IPS-18a (cell line): ENCODE data around the gene OSBPL10.

Experiments used
- H3K27ac ChIP-seq: one replicate; pipeline ENCODE4 v1.5.1; 2013; ENCODE audit warnings: low read length
- H3K27me3 ChIP-seq: one replicate; pipeline ENCODE4 v1.6.1; 2013; ENCODE audit warnings: mild to moderate bottlenecking, low read length; ENCODE audit not compliant: control insufficient read depth, insufficient read depth
- H3K36me3 ChIP-seq: one replicate; pipeline ENCODE4 v1.6.1; 2013; ENCODE audit warnings: low read depth, low read length; ENCODE audit not compliant: control insufficient read depth
- H3K4me1 ChIP-seq: one replicate; pipeline ENCODE4 v1.6.1; 2013; ENCODE audit warnings: low read depth, low read length; ENCODE audit not compliant: control insufficient read depth
- H3K4me3 ChIP-seq: one replicate; pipeline ENCODE4 v1.5.1; 2013; ENCODE audit warnings: low read length
- H3K9ac ChIP-seq: one replicate; pipeline ENCODE4 v1.6.1; 2013; ENCODE audit warnings: mild to moderate bottlenecking, low read length, moderate library complexity
- H3K9me3 ChIP-seq: one replicate; pipeline ENCODE4 v1.6.1; 2013; ENCODE audit warnings: low read depth, low read length; ENCODE audit not compliant: control insufficient read depth

The OSBPL10 gene

DNA sequence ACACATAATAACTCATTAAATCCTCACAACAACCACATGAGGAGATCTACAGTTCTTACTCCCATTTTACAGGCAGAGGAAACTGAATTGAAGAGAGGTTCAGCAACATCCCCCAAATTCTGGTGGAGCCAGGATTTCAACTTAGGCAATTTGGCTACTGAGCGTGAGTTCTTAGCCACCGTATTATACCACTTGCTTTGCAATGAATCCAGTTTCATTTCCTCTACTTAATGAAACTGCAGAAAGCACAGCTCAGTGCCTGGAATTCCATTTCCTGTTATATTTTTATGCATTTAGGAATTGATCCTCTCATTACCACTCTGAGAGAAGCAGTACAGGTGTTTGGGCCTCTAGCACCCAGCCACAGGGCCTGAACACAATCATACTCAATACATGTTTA is 4.8 kb upstream of the OSBPL10 start:
- Histone ChIP-seq H3K9ac (no peak overlapping the region), H3K9me3 (peaks cover 8% of the 10 kb centered on the region), H3K27ac (no peak overlapping the region), H3K4me1 (peaks cover 3% of the 10 kb centered on the region), H3K36me3 (no peaks in the 10 kb centered on the region), H3K27me3 (peaks cover 18% of the 10 kb centered on the region), H3K4me3 (no peak overlapping the region)

DNA sequence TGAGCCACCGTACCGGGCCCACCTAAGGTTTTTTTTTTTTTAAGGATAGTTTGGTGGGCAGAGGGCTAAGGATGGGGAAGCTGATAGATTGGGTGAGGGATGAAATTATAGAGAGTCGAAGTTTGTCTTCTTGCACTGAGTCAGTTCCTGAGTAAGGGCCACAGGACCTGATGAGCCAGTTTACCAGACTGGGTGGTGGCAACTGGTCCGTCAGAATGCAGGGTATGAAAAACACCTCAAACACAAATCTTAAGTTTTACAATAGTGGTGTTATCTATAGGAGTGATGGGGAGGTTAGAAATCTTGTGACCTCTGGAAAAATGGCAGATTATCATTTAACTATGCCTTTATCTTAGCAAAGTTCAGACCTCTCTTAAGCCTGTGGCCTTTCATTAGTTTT is 3.3 kb upstream of the OSBPL10 start:
- Histone ChIP-seq H3K9me3 (no peaks in the 10 kb centered on the region), H3K27ac (no peak overlapping the region), H3K9ac (no peak overlapping the region), H3K4me1 (peaks cover 6% of the 10 kb centered on the region), H3K27me3 (peaks cover 21% of the 10 kb centered on the region), H3K36me3 (no peaks in the 10 kb centered on the region), H3K4me3 (no peak overlapping the region)

DNA sequence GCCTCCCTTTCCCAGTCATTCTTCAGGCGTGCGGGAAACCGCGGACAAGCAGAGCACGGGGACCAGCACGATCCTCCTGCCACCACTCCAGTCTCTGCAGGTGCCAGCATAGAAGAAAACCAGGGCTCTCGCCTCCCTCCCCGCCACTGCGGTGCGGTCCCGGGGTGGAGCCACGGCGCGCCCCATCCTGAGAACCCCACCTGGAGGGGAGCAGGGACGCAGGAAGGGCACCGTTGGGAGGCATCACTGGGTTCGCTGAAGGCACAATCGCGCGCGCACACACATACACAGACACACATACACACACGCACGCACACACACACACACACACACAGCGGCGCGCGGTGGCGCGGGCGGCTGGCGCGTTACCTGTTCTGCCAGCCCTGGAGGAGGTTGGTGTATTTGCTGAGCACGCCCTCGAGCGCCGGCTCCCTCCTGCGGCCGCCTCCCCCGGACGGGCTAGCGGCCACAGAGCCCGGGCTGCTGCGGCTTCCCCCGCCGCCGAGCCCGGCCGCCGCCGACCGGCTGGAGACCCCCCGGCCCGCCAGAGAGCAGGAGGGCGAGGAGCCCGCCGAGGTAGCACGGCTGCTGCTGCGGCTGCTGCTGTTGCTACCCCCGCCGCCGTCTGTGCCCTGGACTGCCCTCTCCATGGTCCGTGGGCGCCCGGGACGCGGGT is 394 bp downstream of the OSBPL10 start:
- Histone ChIP-seq H3K36me3 (no peaks in the 10 kb centered on the region), H3K27me3 (peaks cover 28% of the 10 kb centered on the region), H3K9me3 (no peaks in the 10 kb centered on the region), H3K9ac (peak overlapping the region; percentile 75), H3K4me3 (peak overlapping the region; percentile 89), H3K27ac (no peak overlapping the region), H3K4me1 (peaks cover 9% of the 10 kb centered on the region)

DNA sequence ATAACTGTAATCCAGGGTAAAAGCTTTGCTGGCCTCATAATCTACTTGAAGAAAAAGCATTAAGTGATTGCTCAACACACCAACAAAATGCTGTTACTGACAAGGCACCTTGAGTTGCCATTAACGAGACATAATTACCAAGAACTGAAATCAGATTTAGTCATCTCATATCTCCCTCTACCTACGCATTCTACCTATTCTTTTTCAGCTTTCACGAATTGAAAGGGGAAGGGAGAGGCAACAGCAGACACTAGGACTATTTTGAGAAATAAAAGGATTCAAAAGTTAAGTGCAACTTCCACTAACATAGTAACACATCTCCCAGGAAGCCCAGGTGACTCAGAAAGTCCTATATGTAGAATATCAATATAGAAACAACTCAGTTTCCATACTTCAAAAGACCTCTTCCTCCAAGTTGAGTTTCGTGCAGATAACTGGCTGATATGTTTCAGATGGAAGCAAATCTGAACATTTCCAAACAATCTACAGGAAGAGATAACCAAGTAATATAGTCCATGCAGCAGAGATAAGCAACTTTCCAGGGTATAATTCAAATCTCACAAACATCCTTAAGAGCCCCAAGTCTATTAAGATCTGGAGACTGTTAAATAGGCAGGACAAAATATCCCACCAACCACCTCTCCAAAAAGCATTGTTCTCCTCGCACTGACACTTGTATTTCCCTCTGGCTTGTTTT is 1.9 kb downstream of the OSBPL10 start:
- H3K27ac ChIP-seq: no peak overlapping the region

DNA sequence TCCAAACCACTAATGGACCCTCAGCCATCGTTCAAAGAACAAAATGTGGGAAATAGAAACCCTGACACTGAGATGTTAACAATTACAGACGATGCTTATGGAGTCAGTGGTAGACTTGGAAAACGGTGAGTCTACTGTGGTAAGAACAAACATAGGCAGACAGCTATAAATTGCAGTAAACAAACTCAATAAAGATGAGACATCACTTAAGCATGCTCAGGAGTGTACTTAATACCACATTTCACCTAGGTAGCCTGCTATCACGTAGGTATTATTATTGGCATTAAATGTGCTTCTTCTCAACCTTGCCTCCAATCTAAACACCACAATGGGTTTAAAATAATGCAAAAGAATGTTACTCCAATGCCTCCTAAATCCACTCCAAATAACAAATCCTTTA is 2.5 kb downstream of the OSBPL10 start:
- Histone ChIP-seq H3K4me1 (peaks cover 9% of the 10 kb centered on the region), H3K27ac (no peak overlapping the region), H3K36me3 (no peaks in the 10 kb centered on the region), H3K27me3 (peaks cover 28% of the 10 kb centered on the region), H3K4me3 (no peak overlapping the region), H3K9ac (no peak overlapping the region), H3K9me3 (no peaks in the 10 kb centered on the region)

More for the DNA sequence above, 1.9 kb downstream of the OSBPL10 start:
- Histone ChIP-seq H3K36me3 (no peaks in the 10 kb centered on the region), H3K9ac (no peak overlapping the region), H3K4me3 (peak overlapping the region; percentile 38), H3K4me1 (peaks cover 9% of the 10 kb centered on the region), H3K27me3 (peaks cover 28% of the 10 kb centered on the region), H3K9me3 (no peaks in the 10 kb centered on the region)

DNA sequence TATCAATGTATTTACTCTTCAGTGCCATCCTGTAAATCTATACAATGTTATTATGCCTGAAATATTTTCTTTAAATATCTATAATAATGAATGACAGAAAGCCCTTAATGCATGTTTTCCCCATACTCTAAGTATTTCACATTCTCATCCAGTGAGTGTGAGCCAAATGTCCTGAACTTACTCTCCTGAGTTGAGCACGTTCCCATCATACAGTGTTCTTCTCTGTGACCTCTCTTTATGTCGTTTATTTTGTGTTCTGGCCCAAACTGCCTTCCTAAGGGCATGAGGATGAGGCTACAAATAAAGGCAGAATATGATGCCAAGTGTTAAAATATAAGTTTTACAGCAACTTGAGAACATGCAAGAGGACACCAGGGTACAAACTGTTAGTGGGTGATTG is 3.3 kb downstream of the OSBPL10 start:
- Histone ChIP-seq H3K27ac (no peak overlapping the region), H3K36me3 (no peaks in the 10 kb centered on the region), H3K9me3 (no peaks in the 10 kb centered on the region), H3K9ac (no peak overlapping the region), H3K27me3 (peaks cover 24% of the 10 kb centered on the region), H3K4me1 (peaks cover 9% of the 10 kb centered on the region), H3K4me3 (no peak overlapping the region)

DNA sequence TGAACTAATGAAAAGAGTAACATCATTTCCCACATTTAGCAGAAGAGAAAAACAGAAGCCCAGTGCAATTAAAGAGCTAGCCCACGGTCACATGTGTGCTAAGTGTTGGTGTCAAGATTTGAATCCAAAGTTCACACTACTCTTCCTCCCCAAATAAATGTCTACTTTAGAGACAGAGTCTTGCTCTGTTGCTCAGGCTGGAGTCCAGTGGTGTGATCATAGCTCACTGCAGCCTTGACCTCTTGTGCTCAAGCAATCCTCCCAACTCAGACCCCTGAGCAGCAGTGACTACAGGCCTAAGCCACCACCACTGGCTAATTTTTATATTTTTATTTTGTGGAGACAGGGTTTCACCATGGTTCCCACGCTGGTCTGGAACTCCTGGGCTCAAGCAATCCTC is 4.8 kb downstream of the OSBPL10 start:
- Histone ChIP-seq H3K9me3 (no peaks in the 10 kb centered on the region), H3K4me3 (no peak overlapping the region), H3K9ac (no peak overlapping the region), H3K27me3 (peaks cover 10% of the 10 kb centered on the region), H3K4me1 (peaks cover 6% of the 10 kb centered on the region), H3K36me3 (no peaks in the 10 kb centered on the region), H3K27ac (no peak overlapping the region)

DNA sequence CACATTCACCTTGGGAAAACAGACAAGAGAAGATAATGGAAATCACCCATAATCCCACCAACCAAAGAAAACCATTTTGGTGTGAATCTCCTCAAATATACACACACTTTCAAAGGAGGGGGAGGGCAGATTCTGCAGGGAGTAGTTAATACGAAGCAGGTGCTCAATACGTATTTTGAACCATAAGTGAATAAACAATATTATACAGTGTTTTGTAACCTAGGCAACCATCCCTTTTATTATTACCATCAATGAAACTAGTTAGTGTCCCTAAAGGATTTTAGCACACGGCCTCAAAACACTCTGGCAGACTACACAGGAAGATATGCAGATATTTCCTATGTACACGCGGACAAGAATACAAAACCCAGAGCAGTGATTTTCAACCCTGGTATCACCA is 6.1 kb downstream of the OSBPL10 start:
- H3K4me3 ChIP-seq: no peak overlapping the region
- no peak overlapping the region for H3K27ac ChIP-seq
- H3K9ac ChIP-seq: no peak overlapping the region
- H3K9me3 ChIP-seq: no peaks in the 10 kb centered on the region
- H3K4me1 ChIP-seq: peaks cover 6% of the 10 kb centered on the region
- no peaks in the 10 kb centered on the region for H3K36me3 ChIP-seq
- peaks cover 10% of the 10 kb centered on the region for H3K27me3 ChIP-seq

DNA sequence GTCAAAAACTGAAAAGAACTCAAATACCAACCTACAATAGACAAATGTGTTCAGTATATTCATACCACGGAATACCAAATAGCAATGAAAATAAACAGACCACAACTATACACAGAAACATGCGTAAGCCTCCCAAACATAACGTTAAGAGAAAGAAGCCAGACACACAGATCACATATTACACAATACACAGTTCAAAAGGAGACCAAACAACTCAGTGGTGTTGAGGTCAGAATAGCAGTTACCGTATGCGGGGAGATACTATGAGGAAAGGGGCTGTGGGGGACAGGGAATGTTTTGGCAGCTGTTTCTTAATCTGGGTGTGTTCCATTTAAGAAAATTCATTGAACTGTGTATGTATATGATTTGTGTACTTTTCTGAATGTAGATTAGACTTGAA is 6.6 kb downstream of the OSBPL10 start:
- Histone ChIP-seq H3K27me3 (peaks cover 8% of the 10 kb centered on the region), H3K36me3 (no peaks in the 10 kb centered on the region)

DNA sequence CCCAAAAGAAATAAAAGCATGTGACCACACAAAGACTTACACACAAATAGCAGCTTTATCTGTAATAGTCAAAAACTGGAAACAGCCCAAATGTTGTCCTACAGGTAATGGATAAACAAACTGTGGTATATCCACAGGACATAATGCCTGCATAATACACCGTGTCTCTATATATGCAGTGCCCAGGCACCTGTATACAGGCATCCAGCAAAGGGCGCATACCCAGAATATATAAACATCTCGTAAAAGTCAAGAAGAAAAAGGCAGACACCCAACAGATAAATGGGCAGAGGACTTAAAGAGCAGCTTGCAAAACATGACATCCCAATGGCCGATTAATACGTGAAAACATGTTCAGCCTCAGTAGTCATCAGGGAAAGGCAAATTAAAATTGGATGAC is 7.2 kb downstream of the OSBPL10 start:
- Histone ChIP-seq H3K27me3 (peaks cover 2% of the 10 kb centered on the region), H3K4me1 (peaks cover 6% of the 10 kb centered on the region), H3K9me3 (no peaks in the 10 kb centered on the region), H3K36me3 (no peaks in the 10 kb centered on the region), H3K27ac (no peak overlapping the region), H3K9ac (no peak overlapping the region), H3K4me3 (no peak overlapping the region)

More for the DNA sequence above, 6.6 kb downstream of the OSBPL10 start:
- H3K4me1 ChIP-seq: peaks cover 4% of the 10 kb centered on the region
- H3K9ac ChIP-seq: no peak overlapping the region
- no peaks in the 10 kb centered on the region for H3K9me3 ChIP-seq
- no peak overlapping the region for H3K4me3 ChIP-seq
- no peak overlapping the region for H3K27ac ChIP-seq

DNA sequence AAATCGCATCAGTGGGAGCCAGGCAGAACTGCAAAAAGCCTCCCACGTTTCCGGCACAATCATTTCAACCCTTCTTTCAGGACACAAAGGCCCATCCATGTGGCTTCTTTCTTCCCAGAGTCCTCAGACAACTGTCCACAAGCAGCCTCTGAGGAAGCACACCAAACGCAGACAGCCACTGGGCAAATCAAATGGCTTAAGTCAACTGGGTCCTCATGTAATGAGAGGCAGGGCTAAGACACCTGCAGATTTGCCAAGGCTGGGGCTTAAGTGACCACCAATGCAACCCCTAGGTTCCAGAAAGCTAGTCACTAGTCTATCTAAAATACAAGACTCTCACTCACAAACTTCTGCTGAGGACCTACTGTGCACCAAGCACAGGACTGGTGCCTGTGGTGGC is 8.0 kb downstream of the OSBPL10 start:
- Histone ChIP-seq H3K27ac (no peak overlapping the region), H3K4me1 (peaks cover 13% of the 10 kb centered on the region), H3K27me3 (no peaks in the 10 kb centered on the region), H3K4me3 (no peak overlapping the region), H3K36me3 (no peaks in the 10 kb centered on the region), H3K9ac (no peak overlapping the region), H3K9me3 (no peaks in the 10 kb centered on the region)

DNA sequence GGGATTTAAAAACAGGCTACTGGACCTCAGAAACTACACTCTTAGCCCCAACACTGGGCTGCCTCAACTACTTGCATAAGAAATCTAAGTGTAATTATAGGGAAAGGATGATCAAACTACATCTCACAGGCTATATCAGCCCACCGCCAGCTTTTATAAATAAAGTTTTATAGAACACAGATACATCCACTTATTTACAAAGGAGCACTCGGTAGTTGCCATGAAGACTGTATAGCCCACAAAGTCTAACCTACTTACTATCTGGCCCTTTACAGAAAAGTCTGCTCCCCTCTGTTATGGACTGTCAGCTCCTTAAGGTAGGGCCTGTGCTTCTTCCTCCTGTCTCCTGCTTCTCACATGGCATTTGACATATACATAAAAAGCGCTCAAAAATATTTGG is 9.5 kb downstream of the OSBPL10 start:
- H3K4me1 ChIP-seq: peaks cover 13% of the 10 kb centered on the region

More for the DNA sequence above, 9.5 kb downstream of the OSBPL10 start:
- Histone ChIP-seq H3K9me3 (no peaks in the 10 kb centered on the region), H3K27me3 (no peaks in the 10 kb centered on the region), H3K27ac (no peak overlapping the region), H3K9ac (no peak overlapping the region), H3K36me3 (no peaks in the 10 kb centered on the region), H3K4me3 (no peak overlapping the region)
